Heart right ventricle (tissue), 16 donors: Measurements from ENCODE around the gene MBD3L2B. TPM values are rescaled to one million over a fixed set of nuclear protein-coding genes. Genes with fewer than 3 reads are reported as not detected.
A peak's percentile ranks its signal among the peaks of the same experiment; 100 is the strongest.
"Not testable (repeated sequence)": the region's sequence is repeated elsewhere in the genome, so short reads cannot be mapped to it uniquely, and the experiment has no call there.

ENCODE experiments used
- ATAC-seq, 8 donors: fragments of 200-7000 bp; cut with Tn5 transposase; one replicate each; pipeline ENCODE4 v1.9.1; 2020; ENCODE audit warnings: mild to moderate bottlenecking in 8 of 8, moderate library complexity in 8 of 8, moderate number of reproducible peaks in 1 of 8
- DNase-seq, 2 donors: peaks; one replicate each; pipeline ENCODE4 v3.0.0-alpha.2; 2020
- H3K27ac ChIP-seq, 10 donors: fragments of 200-600 bp; sonication (generic) in 2 of 10; one replicate each; pipeline versions ENCODE4 v1.5.0 to v1.8.0; 2020 to 2022; ENCODE audit warnings: mild to moderate bottlenecking in 3 of 10
- H3K27me3 ChIP-seq, 7 donors: fragments of 200-600 bp; one replicate each; pipeline ENCODE4 v1.8.0; 2021 to 2022; ENCODE audit warnings: mild to moderate bottlenecking in 2 of 7
- H3K36me3 ChIP-seq, 9 donors: fragments of 200-600 bp; sonication (generic) in 1 of 9; one replicate each; pipeline versions ENCODE4 v1.5.0 to v1.8.0; 2020 to 2022; ENCODE audit warnings: mild to moderate bottlenecking in 2 of 9
- H3K4me1 ChIP-seq, 9 donors: fragments of 200-600 bp; sonication (generic) in 1 of 9; one replicate each; pipeline versions ENCODE4 v1.5.0 to v1.8.0; 2020 to 2022; ENCODE audit warnings: mild to moderate bottlenecking in 4 of 9
- H3K4me3 ChIP-seq, 10 donors: fragments of 200-600 bp; sonication (generic) in 2 of 10; one replicate each; pipeline versions ENCODE4 v1.5.0 to v1.8.0; 2020 to 2022; ENCODE audit warnings: mild to moderate bottlenecking in 7 of 10, moderate library complexity in 2 of 10
- H3K9me3 ChIP-seq, 11 donors: fragments of 200-600 bp in 10 of 11; sonication (generic) in 2 of 11; one replicate each; pipeline versions ENCODE4 v1.5.0 to v1.8.0; 2013 to 2022; ENCODE audit warnings: mild to moderate bottlenecking in 2 of 11, control low read depth in 1 of 11, moderate library complexity in 1 of 11
- CTCF ChIP-seq, 9 donors: fragments of 200-600 bp; sonication (generic) in 2 of 9; IDR thresholded peaks; one replicate each; pipeline versions ENCODE4 v1.5.0 to v1.8.0; 2021 to 2022; ENCODE audit warnings: antibody characterized with exemption in 9 of 9, mild to moderate bottlenecking in 5 of 9, moderate library complexity in 1 of 9
- WGBS, 2 donors: extraction: QIAGEN DNeasy Blood & Tissue Kit; methylation state at CpG; one replicate each; pipeline ENCODE4 v1.1.7; 2013; ENCODE audit warnings: inconsistent platforms in 1 of 2; 5-methylcytosine and 5-hydroxymethylcytosine counted together
- intact Hi-C, 10 donors: fragments of 100-400 bp; cut with DNase I; formaldehyde crosslinking; loops; one replicate each; pipeline versions ENCODE4 v1.11.1 to v1.14.2; 2022
- long read RNA-seq, 3 donors: library from polyadenylated mRNA; unstranded; transcript quantifications; one replicate each; pipeline ENCODE4 v2.0.0, GENCODE V29; 2020 to 2021
- polyA plus RNA-seq, 2 donors: library from polyadenylated mRNA; stranded (reverse); fragments of 200-250 nt; gene quantifications; one replicate each; pipeline ENCODE4 v1.2.3, GENCODE V29; 2013
- total RNA-seq, 10 donors: library from RNA; stranded (reverse); fragmentation: NEBNext Ultra II Directional in 3 of 10; extraction: Animal tissue kit (Norgen Biotek cat#: 25700) in 3 of 10; gene quantifications; one replicate each; pipeline versions ENCODE4 v1.2.1 to v1.2.4, GENCODE V29; 2021 to 2023
- donor health status: Arrhythmogenic right ventricular cardiomyopathy.
- donor health status: ischemic (EF 13 %, LVEDD 7.1; RV severe dilation, severe dysfunction).
- donor health status: healthy with polysubstance abuse.
- donor health status: DM: no; HTN: yes; CAD: no.
- donor health status: DM: no; HTN: no; CAD: no.
- donor health status: ischemic (EF 25% LVEDD 6.9; RV normal size, moderate dysfunction).
- donor health status: ischemic (EF 25% LVEDD 5.7; RV mildly dilated, moderate dysfunction).
- donor health status: healthy.
- donor health status: DM: yes; HTN: yes; CAD: no.
- donor health status: Ischemic cardiomyopathy.
- donor health status: ischemic (EF 35%, LVEDD 5.7; RV mildly dilated, moderate dysfunction).
- donor health status: nonischemic (EF 11% LVEDD 7.7; RV severe dilation, severe dysfunction).
- donor health status: DM: yes; HTN: yes; CAD: no.
- donor health status: PGD.
- donor health status: ischemic (EF 29% LVEDD 5.4; RV normal size, mild dysfunction).
- donor health status: nonischemic (EF 23%, LVEDD 6.1; RV moderate dilation, normal function).

MBD3L2B gene
- total RNA-seq (not detected), polyA plus RNA-seq (not detected)
- long read RNA-seq, donor 1 = 0 reads
- long read RNA-seq, donor 2 = 0 reads
- long read RNA-seq, donor 3 = 0 reads

- H3K4me1 ChIP-seq, H3K36me3 ChIP-seq, intact Hi-C loops, H3K27ac ChIP-seq, ATAC-seq, H3K4me3 ChIP-seq, DNase-seq, H3K9me3 ChIP-seq: not testable (repeated sequence)
- no CpG with 5 or more reads among the region's 6 CpGs for WGBS, 2 donors
- H3K27me3 ChIP-seq = peaks cover 0 to 15% (median 4%) of the 10 kb centered on the region in 7 donors
These were observed at the start of gene MBD3L2B for GRCh38 chr19:7021331-7021730. Gene MBD3L2B (minus strand): TSS chr19:7021431. CDS start chr19:7021397, 34 bp downstream.

GRCh38 chr19:7069904-7070226 lies 48.6 kb upstream of the MBD3L2B start:
- Histone ChIP-seq H3K27ac (peak overlapping the region; percentile 53 to 93 (median 84)), H3K9me3 (peaks cover 0 to 8% (median 0%) of the 10 kb centered on the region in 11 donors), H3K27me3 (no peaks in the 10 kb centered on the region), H3K36me3 (peaks cover 0 to 45% (median 39%) of the 10 kb centered on the region in 9 donors), H3K4me1 (peaks cover 0 to 15% (median 10%) of the 10 kb centered on the region in 9 donors), H3K4me3 (peak overlapping the region; percentile 74 to 99 (median 87))
- no peak for TF ChIP-seq CTCF (IDR thresholded peaks at IDR 0.05)
- ATAC-seq (peak in 3 of 8 donors; percentile 14 to 29 (median 18)), DNase-seq (no peak)
- intact Hi-C loops = loop anchor here in 1 of 10 donors (10.0 kb wide), 1 partner anchor 335 kb away; the partner anchor contains the start of genes GPR108 and TRIP10
- 0 to 1% methylated on average over 12 of the region's 12 CpGs for WGBS, 2 donors

- WGBS, 2 donors = 0 to 1% methylated on average over 55 to 56 of the region's 56 CpGs
- DNase-seq = peak; percentile 99
- H3K36me3 ChIP-seq = peaks cover 0 to 39% (median 36%) of the 10 kb centered on the region in 9 donors
- TF ChIP-seq CTCF (IDR thresholded peaks at IDR 0.05) = no peak
- H3K4me3 ChIP-seq = peak within 1 kb of the TSS; percentile 74 to 99 (median 87)
- peak; percentile 100 for ATAC-seq
- no peaks in the 10 kb centered on the region for H3K27me3 ChIP-seq
- intact Hi-C loops = loop anchor here in 1 of 10 donors (10.0 kb wide), 1 partner anchor 334 kb away; the partner anchor contains the start of genes GPR108 and TRIP10
- H3K4me1 ChIP-seq = peaks cover 0 to 15% (median 10%) of the 10 kb centered on the region in 9 donors
- peaks cover 0 to 8% (median 0%) of the 10 kb centered on the region in 11 donors for H3K9me3 ChIP-seq
- peak within 1 kb of the TSS; percentile 53 to 93 (median 84) for H3K27ac ChIP-seq
These were observed 48.0 kb upstream of the MBD3L2B start, which contains the start of gene ZNF557 for GRCh38 chr19:7069042-7069903. Gene ZNF557 (plus strand): TSS chr19:7069703. CDS start chr19:7075075, 5,372 bp downstream.

GRCh38 chr19:7068599-7068998 lies 47.4 kb upstream of the MBD3L2B start:
- H3K9me3 ChIP-seq = peaks cover 0 to 8% (median 0%) of the 10 kb centered on the region in 11 donors
- H3K27ac ChIP-seq = peak overlapping the region in 4 of 10 donors; percentile 21 to 92 (median 36)
- peaks cover 0 to 33% (median 30%) of the 10 kb centered on the region in 9 donors for H3K36me3 ChIP-seq
- intact Hi-C loops = loop anchor here in 1 of 10 donors (10.0 kb wide), 1 partner anchor 334 kb away; the partner anchor contains the start of genes GPR108 and TRIP10
- WGBS, 2 donors = 82 to 86% methylated on average over 6 of the region's 6 CpGs
- H3K27me3 ChIP-seq = no peaks in the 10 kb centered on the region
- DNase-seq (no peak), ATAC-seq (no peak)
- no peak for TF ChIP-seq CTCF (IDR thresholded peaks at IDR 0.05)
- H3K4me3 ChIP-seq = peak overlapping the region in 6 of 10 donors; percentile 17 to 99 (median 87)
- peaks cover 0 to 15% (median 10%) of the 10 kb centered on the region in 9 donors for H3K4me1 ChIP-seq
